NOMO-1 (cell line): ENCODE data around the gene RGS5.

ENCODE experiments used
- DNase-seq, 2 experiments: peaks; one replicate each; lab custom pipeline; 2025; ENCODE audit not compliant: unreplicated experiment in 2 of 2; lab: John Stamatoyannopoulos, UW

The RGS5 gene

GRCh38 chr1:163148911-163149310 is 53.8 kb downstream of the RGS5 start:
- DNase-seq: no peak

- no peak for DNase-seq
These were observed 55.7 kb downstream of the RGS5 start for GRCh38 chr1:163147019-163147418.

- DNase-seq: no peak
These were observed 57.3 kb downstream of the RGS5 start for GRCh38 chr1:163145435-163145834.

GRCh38 chr1:163144418-163144817 is 58.3 kb downstream of the RGS5 start:
- no peak for DNase-seq

GRCh38 chr1:163142152-163142551 is 60.6 kb downstream of the RGS5 start:
- no peak for DNase-seq

GRCh38 chr1:163141556-163141955 is 61.2 kb downstream of the RGS5 start:
- no peak for DNase-seq

- no peak for DNase-seq
These were observed 65.0 kb downstream of the RGS5 start for GRCh38 chr1:163137556-163138265.

GRCh38 chr1:163131981-163132380 is 70.7 kb downstream of the RGS5 start:
- no peak for DNase-seq

GRCh38 chr1:163130225-163130856 is 72.4 kb downstream of the RGS5 start:
- no peak for DNase-seq

- DNase-seq: no peak
These were observed 74.4 kb downstream of the RGS5 start for GRCh38 chr1:163128282-163128681.

- DNase-seq: no peak
These were observed 77.9 kb downstream of the RGS5 start for GRCh38 chr1:163124812-163125211.

GRCh38 chr1:163120372-163120771 is 82.3 kb downstream of the RGS5 start:
- no peak for DNase-seq

- no peak for DNase-seq
These were observed 83.0 kb downstream of the RGS5 start for GRCh38 chr1:163119707-163120106.

GRCh38 chr1:163115887-163116286 is 86.8 kb downstream of the RGS5 start:
- DNase-seq: no peak

GRCh38 chr1:163107655-163108054 is 95.1 kb downstream of the RGS5 start:
- no peak for DNase-seq

GRCh38 chr1:163106364-163106987 is 96.2 kb downstream of the RGS5 start:
- no peak for DNase-seq

GRCh38 chr1:163104385-163105099 is 98.2 kb downstream of the RGS5 start:
- no peak for DNase-seq

- no peak for DNase-seq
These were observed 100.1 kb downstream of the RGS5 start for GRCh38 chr1:163102590-163102989.

- DNase-seq: no peak
These were observed 107.5 kb downstream of the RGS5 start for GRCh38 chr1:163095213-163095612.

GRCh38 chr1:163094589-163094988 is 108.1 kb downstream of the RGS5 start:
- no peak for DNase-seq

- DNase-seq: no peak
These were observed 108.5 kb downstream of the RGS5 start for GRCh38 chr1:163094182-163094581.
